Measurements from ENCODE around the gene ATP2B3. TPM values are rescaled to one million over a fixed set of nuclear protein-coding genes. Genes with fewer than 3 reads are reported as not detected.

The ATP2B3 gene
- total RNA-seq (2013) = not detected
- under 1 TPM in 1 of 3 donors, not detected in 2; 0.01 TPM for polyA plus RNA-seq
- polyA minus RNA-seq = not detected in 2 replicates
- 0 to 5.2 (median 0.08) reads per million in 11 experiments for total RNA-seq

DNA sequence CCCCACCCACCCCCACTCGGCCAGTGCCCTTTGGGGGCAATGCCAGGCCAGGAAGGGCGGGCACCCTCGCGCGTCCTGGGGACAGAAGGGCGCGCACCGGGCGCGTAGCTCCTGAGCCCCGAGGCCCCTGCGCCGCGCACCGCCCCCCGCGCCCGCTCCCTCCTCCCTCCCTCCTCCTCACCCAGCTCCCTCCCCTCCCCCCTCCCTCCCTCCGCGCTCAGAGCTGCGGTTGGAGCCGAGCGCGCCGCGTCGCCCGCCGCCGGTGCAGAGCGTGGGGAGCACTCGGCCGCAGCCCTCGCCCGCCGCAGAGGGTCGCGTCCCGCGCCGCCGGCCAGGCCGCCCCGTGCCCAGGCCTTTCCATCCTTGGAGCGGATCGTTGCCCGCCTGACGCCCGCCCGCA, at the start of gene ATP2B3:
ATP2B3 (plus strand) TSS at position 220 of the 400 bp plus-strand sequence. CDS start 18,606 bp downstream, outside the sequence.
- DNase-seq = no peak
- Mint-ChIP-seq H3K4me3 (peak within 1 kb of the TSS in 1 of 2 donors; percentile 81), H3K27ac (no peak within 1 kb of the TSS), H3K9me3 (peaks cover 0 to 4% (median 0%) of the 10 kb centered on the region in 7 donors), H3K27me3 (ENCODE audit: low read depth in 3 of 3) (peaks cover 25 to 51% (median 43%) of the 10 kb centered on the region in 3 donors), H3K36me3 (no peaks in the 10 kb centered on the region), H3K4me1 (no peaks in the 10 kb centered on the region)
- Histone ChIP-seq H3K4me1 (ENCODE audit: control insufficient read depth in 1 of 2, insufficient read depth in 2 of 2, low read length in 2 of 2) (no peaks in the 10 kb centered on the region), H3K27ac (ENCODE audit: low read depth in 1 of 2, low read length in 2 of 2) (no peak within 1 kb of the TSS), H3K79me2 (ENCODE audit: insufficient read depth, low read length) (no peaks in the 10 kb centered on the region), H3K9me3 (replicated peaks in 1 of 2; ENCODE audit: control insufficient read depth in 1 of 2, insufficient read depth in 1 of 2, low read length in 2 of 2) (no peaks in the 10 kb centered on the region), H3K4me2 (replicated peaks; ENCODE audit: extremely low read depth, low read length, poor library complexity, severe bottlenecking) (no peak within 1 kb of the TSS), H3K4me3 (replicated peaks in 1 of 3; ENCODE audit: low read depth in 2 of 3, low read length in 3 of 3) (no peak within 1 kb of the TSS), H3K36me3 (replicated peaks in 1 of 2; ENCODE audit: control insufficient read depth in 1 of 2, insufficient read depth in 2 of 2, low read length in 2 of 2) (no peaks in the 10 kb centered on the region), H4K20me1 (ENCODE audit: insufficient read depth, low read length) (no peaks in the 10 kb centered on the region), H3K9ac (ENCODE audit: insufficient read depth, low read length, poor library complexity, severe bottlenecking) (no peak within 1 kb of the TSS), H2AFZ (ENCODE audit: insufficient read depth, low read depth, low read length, poor library complexity, severe bottlenecking) (no peak within 1 kb of the TSS), H3K27me3 (ENCODE audit: control insufficient read depth in 2 of 2, insufficient read depth in 2 of 2, low read length in 2 of 2) (peaks cover 6 to 23% of the 10 kb centered on the region in 2 donors)
- WGBS (ENCODE audit: insufficient coverage) = 4% methylated on average over 13 of the region's 50 CpGs
- intact Hi-C loops (cut with micrococcal nuclease) = no loop called here
- TF ChIP-seq, protein P1, sequence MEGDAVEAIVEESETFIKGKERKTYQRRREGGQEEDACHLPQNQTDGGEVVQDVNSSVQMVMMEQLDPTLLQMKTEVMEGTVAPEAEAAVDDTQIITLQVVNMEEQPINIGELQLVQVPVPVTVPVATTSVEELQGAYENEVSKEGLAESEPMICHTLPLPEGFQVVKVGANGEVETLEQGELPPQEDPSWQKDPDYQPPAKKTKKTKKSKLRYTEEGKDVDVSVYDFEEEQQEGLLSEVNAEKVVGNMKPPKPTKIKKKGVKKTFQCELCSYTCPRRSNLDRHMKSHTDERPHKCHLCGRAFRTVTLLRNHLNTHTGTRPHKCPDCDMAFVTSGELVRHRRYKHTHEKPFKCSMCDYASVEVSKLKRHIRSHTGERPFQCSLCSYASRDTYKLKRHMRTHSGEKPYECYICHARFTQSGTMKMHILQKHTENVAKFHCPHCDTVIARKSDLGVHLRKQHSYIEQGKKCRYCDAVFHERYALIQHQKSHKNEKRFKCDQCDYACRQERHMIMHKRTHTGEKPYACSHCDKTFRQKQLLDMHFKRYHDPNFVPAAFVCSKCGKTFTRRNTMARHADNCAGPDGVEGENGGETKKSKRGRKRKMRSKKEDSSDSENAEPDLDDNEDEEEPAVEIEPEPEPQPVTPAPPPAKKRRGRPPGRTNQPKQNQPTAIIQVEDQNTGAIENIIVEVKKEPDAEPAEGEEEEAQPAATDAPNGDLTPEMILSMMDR (IDR thresholded peaks at IDR 0.05) = no peak

DNA sequence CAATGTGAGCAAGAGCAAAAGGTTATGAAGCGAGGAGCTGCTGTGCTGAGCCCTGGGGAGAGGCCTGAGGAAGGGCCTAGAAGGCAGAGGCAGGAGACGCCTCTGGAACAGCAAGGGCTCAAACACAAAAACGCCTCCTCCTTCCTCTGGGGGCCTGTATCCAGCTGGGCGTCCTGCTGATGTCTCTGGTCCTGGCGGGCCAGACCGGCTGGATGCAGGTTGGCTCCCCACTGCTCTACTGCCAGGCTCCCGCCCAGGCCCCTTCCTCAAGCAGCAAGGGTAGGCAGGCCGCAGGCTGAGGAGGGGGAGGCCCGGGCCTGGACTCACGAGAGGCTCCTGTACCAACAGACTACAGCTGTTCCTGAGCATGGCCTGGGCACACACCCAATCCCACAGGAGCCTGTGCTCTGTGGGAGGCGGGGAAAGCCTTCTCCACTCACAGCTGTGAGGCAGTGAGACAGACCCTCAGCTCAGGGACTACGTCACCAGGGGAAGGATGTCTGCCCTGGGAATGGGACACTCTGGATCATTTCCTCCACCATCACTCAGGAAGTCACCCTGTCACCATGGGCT, 49.3 kb upstream of the ATP2B3 start:
- Mint-ChIP-seq H3K36me3 (peaks cover 17 to 19% of the 10 kb centered on the region in 2 donors), H3K27ac (no peak overlapping the region), H3K4me1 (peaks cover 12% of the 10 kb centered on the region), H3K27me3 (ENCODE audit: low read depth in 3 of 3) (peaks cover 0 to 2% (median 0%) of the 10 kb centered on the region in 3 donors), H3K9me3 (peaks cover 0 to 5% (median 2%) of the 10 kb centered on the region in 7 donors), H3K4me3 (no peak overlapping the region)
- H2AFZ ChIP-seq (ENCODE audit: insufficient read depth, low read depth, low read length, poor library complexity, severe bottlenecking) = no peak overlapping the region
- TF ChIP-seq, protein P1 (IDR thresholded peaks at IDR 0.05) = no peak
- no peak overlapping the region for H3K9ac ChIP-seq (ENCODE audit: insufficient read depth, low read length, poor library complexity, severe bottlenecking)
- H3K36me3 ChIP-seq (replicated peaks in 1 of 2; ENCODE audit: control insufficient read depth in 1 of 2, insufficient read depth in 2 of 2, low read length in 2 of 2) = peaks cover 15 to 25% of the 10 kb centered on the region in 2 donors
- peaks cover 13 to 16% of the 10 kb centered on the region in 2 donors for H3K4me1 ChIP-seq (ENCODE audit: control insufficient read depth in 1 of 2, insufficient read depth in 2 of 2, low read length in 2 of 2)
- H3K4me2 ChIP-seq (replicated peaks; ENCODE audit: extremely low read depth, low read length, poor library complexity, severe bottlenecking) = no peak overlapping the region
- peaks cover 26% of the 10 kb centered on the region for H3K79me2 ChIP-seq (ENCODE audit: insufficient read depth, low read length)
- intact Hi-C loops (cut with micrococcal nuclease) = no loop called here
- peaks cover 13% of the 10 kb centered on the region for H4K20me1 ChIP-seq (ENCODE audit: insufficient read depth, low read length)
- no peaks in the 10 kb centered on the region for H3K9me3 ChIP-seq (replicated peaks in 1 of 2; ENCODE audit: control insufficient read depth in 1 of 2, insufficient read depth in 1 of 2, low read length in 2 of 2)
- H3K27ac ChIP-seq (ENCODE audit: low read depth in 1 of 2, low read length in 2 of 2) = no peak overlapping the region
- WGBS (ENCODE audit: insufficient coverage) = 97% methylated on average over 5 of the region's 12 CpGs
- DNase-seq = no peak
- H3K4me3 ChIP-seq (replicated peaks in 1 of 3; ENCODE audit: low read depth in 2 of 3, low read length in 3 of 3) = no peak overlapping the region
- H3K27me3 ChIP-seq (ENCODE audit: control insufficient read depth in 2 of 2, insufficient read depth in 2 of 2, low read length in 2 of 2) = no peaks in the 10 kb centered on the region

Data from CD14-positive monocyte (primary cell).